Kidney epithelial cell (primary cell): ENCODE measurements around the gene PCCA. TPM values are rescaled to one million over a fixed set of nuclear protein-coding genes. Genes with fewer than 3 reads are reported as not detected.
A peak's percentile ranks its signal among the peaks of the same experiment; 100 is the strongest.

Experiments
- DNase-seq: peaks from one replicate; pipeline ENCODE4 v3.0.0-alpha.2; 2010; ENCODE audit warnings: low read depth
- H3K27me3 ChIP-seq: 2 replicates; pipeline ENCODE4 v1.6.0; 2011; ENCODE audit warnings: low read length; ENCODE audit not compliant: control insufficient read depth, insufficient read depth
- H3K36me3 ChIP-seq: 2 replicates; pipeline ENCODE4 v1.5.1; 2011; ENCODE audit warnings: low read length; ENCODE audit not compliant: control insufficient read depth, insufficient read depth
- H3K4me3 ChIP-seq: 2 replicates; pipeline ENCODE4 v1.5.1; 2011; ENCODE audit warnings: low read depth, mild to moderate bottlenecking, control low read depth, low read length
- CTCF ChIP-seq: IDR thresholded peaks from 2 replicates; pipeline ENCODE4 v1.5.1; 2011; ENCODE audit warnings: mild to moderate bottlenecking, moderate library complexity, low read length, control low read depth, inconsistent platforms; ENCODE audit not compliant: insufficient read depth, poor library complexity, severe bottlenecking
- total RNA-seq: library from RNA; depleted of rRNA; stranded (reverse); fragments of >200 nt; gene quantifications from 2 replicates; pipeline ENCODE4 v1.2.3, GENCODE V29; 2015

Gene PCCA
- total RNA-seq, 1 donor from 2014 or later, result 15.7 TPM

- H3K36me3 ChIP-seq, result no peaks in the 10 kb centered on the region
- DNase-seq, result no peak
- no peak for TF ChIP-seq CTCF
These were observed 425.2 kb downstream of the PCCA start for GRCh38 chr13:100513987-100514670.

GRCh38 chr13:100514788-100515409 lies 426.0 kb downstream of the PCCA start:
- peak; percentile 21 for DNase-seq
- H3K27me3 ChIP-seq, result no peaks in the 10 kb centered on the region
- H3K4me3 ChIP-seq, result no peak overlapping the region
- no peaks in the 10 kb centered on the region for H3K36me3 ChIP-seq
- TF ChIP-seq CTCF, result peak; percentile 96

More at GRCh38 chr13:100513987-100514670, 425.2 kb downstream of the PCCA start:
- H3K27me3 ChIP-seq, result no peaks in the 10 kb centered on the region
- no peak overlapping the region for H3K4me3 ChIP-seq

- no peaks in the 10 kb centered on the region for H3K36me3 ChIP-seq
- H3K4me3 ChIP-seq, result no peak overlapping the region
- TF ChIP-seq CTCF, result no peak
- DNase-seq, result no peak
- no peaks in the 10 kb centered on the region for H3K27me3 ChIP-seq
These were observed 426.5 kb downstream of the PCCA start for GRCh38 chr13:100515410-100515800.

GRCh38 chr13:100517135-100517534 lies 428.2 kb downstream of the PCCA start:
- Histone ChIP-seq H3K36me3 (no peaks in the 10 kb centered on the region), H3K4me3 (no peak overlapping the region), H3K27me3 (no peaks in the 10 kb centered on the region)
- no peak for TF ChIP-seq CTCF
- DNase-seq, result peak; percentile 32

DNA sequence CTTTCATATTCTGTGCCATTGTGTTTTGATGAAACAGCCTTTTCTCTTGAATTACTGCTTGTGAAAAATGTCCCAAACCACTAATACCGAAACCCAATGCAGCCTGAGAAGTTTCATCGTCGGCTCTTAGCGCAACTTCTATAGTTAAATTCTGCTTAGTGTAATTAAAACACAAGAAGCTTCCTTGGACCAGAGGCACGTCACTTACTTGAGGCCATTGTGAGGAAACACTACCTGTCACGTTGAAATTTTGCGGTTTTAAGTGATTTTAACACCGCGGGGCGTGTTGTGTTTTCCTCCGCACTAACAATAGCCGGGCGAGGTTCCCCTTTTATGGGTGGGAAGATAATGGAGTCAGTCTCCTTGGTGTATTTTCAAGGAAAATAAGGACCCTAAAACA lies 428.8 kb downstream of the PCCA start:
- no peaks in the 10 kb centered on the region for H3K27me3 ChIP-seq
- H3K4me3 ChIP-seq, result no peak overlapping the region
- no peaks in the 10 kb centered on the region for H3K36me3 ChIP-seq
- no peak for DNase-seq
- no peak for TF ChIP-seq CTCF
